DMS114 treated with DMSO at 0.1 percent for 48 hours (cell line): ENCODE measurements around the gene DUX4.
"Not testable (repeated sequence)": the region's sequence is repeated elsewhere in the genome, so short reads cannot be mapped to it uniquely, and the experiment has no call there.

Source experiments
- DNase-seq: peaks from one replicate; lab custom pipeline; 2025; ENCODE audit not compliant: unreplicated experiment; lab: John Stamatoyannopoulos, UW

Gene DUX4

DNA sequence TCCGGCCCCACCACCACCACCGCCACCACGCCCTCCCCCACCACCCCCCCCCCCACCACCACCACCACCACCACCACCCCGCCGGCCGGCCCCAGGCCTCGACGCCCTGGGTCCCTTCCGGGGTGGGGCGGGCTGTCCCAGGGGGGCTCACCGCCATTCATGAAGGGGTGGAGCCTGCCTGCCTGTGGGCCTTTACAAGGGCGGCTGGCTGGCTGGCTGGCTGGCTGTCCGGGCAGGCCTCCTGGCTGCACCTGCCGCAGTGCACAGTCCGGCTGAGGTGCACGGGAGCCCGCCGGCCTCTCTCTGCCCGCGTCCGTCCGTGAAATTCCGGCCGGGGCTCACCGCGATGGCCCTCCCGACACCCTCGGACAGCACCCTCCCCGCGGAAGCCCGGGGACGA lies at the start of gene DUX4:
TSS of gene DUX4 (plus strand) at position 347 of the 400 bp plus-strand sequence. CDS start at position 347, 0 bp downstream.
- not testable (repeated sequence) for DNase-seq

DNA sequence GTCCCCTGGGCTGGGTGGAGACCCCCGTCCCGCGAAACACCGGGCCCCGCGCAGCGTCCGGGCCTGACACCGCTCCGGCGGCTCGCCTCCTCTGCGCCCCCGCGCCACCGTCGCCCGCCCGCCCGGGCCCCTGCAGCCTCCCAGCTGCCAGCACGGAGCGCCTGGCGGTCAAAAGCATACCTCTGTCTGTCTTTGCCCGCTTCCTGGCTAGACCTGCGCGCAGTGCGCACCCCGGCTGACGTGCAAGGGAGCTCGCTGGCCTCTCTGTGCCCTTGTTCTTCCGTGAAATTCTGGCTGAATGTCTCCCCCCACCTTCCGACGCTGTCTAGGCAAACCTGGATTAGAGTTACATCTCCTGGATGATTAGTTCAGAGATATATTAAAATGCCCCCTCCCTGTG lies 1.9 kb downstream of the DUX4 start:
- DNase-seq: not testable (repeated sequence)

DNA sequence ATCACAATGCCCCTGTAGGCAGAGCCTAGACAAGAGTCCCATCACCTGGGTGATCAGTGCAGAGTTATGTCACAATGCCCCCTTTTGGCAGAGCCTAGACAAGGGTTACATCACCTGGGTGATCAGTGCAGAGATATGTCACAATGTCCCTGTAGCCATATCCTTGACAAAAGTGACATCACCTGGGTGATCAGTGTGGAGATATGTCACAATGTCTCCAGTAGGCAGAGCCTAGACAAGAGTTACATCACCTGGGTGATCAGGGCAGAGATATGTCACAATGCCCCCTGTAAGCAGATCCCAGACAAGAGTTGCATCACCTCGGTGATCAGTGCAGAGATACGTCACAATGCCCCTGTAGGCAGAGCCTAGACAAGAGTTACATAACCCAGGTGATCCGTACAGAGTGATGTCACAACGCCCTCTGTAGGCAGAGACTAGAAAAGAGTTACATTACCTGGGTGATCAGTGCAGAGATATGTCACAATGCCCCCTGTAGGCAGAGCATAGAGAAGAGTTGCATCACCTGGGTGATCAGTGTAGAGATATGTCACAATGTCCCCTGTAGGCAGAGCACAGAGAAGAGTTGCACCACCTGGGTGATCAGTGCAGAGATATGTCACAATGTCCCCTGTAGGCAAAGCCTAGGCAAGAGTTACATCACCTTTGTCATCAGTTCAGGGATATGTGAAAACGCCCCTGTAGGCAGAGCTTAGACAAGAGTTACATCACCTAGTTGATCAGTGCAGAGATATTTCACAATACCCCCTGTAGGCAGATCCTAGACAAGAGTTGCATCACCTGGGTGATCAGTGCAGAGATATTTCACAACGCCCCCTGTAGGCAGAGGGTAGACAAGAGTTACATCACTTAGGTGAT lies 4.4 kb downstream of the DUX4 start:
- DNase-seq: not testable (repeated sequence)

DNA sequence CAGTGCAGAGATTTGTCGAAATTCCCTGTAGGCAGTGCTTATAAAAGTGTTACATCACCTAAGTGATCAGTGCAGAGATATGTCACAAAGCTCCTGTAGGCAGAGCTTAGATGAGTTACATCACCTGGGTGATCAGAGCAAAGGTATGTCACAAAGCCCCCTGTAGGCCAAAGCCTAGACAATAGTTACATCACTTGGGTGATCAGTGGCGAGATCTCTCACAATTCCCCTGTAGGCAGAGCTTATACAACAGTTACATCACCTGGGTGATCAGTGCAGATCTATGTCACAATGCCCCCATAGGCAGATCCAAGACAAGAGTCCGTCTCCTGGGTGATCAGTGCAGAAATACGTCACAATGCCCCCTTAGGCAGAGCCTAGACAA lies 5.0 kb downstream of the DUX4 start:
- DNase-seq: not testable (repeated sequence)

DNA sequence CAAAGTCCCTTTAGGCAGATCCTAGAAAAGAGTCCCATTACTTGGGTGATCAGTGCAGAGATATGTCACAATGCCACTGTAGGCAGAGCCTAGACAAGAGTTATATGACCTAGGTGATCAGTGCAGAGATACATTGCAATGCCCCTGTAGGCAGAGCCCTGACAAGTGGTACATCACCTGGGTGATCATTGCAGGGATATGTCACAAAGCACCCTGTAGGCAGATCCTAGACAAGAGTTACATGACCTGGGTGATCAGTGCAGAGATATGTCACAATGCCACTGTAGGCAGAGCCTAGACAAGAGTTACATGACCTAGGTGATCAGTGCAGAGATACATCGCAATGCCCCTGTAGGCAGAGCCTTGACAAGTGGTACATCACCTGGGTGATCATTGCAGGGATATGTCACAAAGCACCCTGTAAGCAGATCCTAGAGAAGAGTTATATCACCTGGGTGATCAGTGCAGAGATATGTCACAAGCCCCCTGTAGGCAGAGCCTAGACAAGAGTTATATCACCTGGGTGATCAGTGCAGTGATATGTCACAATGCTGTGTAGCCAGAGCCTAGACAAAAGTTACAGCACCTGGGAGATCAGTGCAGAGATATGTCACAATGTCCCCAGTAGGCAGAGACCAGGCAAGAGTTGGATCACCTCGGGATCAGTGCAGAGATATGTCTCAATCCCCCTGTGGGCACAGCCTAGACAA lies 5.6 kb downstream of the DUX4 start:
- DNase-seq: not testable (repeated sequence)

DNA sequence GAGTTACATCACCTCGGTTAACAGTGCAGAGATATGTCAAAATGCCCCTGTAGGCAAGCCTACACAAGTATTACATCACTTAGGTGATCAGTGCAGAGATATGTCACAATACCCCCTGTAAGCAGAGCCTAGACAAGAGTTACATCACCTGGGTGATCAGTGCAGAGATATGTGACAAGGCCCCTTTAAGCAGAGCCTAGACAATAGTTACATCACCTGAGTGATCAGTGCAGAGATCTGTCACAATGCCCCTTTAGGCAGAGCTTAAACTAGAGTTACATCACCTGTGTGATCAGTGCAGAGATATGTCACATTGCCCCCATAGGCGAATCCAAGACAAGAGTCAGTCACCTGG lies 6.1 kb downstream of the DUX4 start:
- DNase-seq: not testable (repeated sequence)

DNA sequence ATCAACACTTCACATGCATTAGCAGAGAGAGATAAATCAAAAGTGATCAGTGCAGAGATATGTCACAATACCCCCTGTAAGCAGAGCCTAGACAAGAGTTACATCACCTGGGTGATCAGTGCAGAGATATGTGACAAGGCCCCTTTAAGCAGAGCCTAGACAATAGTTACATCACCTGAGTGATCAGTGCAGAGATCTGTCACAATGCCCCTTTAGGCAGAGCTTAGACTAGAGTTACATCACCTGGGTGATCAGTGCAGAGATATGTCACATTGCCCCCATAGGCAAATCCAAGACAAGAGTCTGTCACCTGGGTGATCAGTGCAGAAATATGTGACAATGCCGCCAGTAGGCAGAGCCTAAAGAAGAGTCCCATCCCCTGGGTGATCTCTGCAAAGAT lies 7.4 kb downstream of the DUX4 start:
- not testable (repeated sequence) for DNase-seq

DNA sequence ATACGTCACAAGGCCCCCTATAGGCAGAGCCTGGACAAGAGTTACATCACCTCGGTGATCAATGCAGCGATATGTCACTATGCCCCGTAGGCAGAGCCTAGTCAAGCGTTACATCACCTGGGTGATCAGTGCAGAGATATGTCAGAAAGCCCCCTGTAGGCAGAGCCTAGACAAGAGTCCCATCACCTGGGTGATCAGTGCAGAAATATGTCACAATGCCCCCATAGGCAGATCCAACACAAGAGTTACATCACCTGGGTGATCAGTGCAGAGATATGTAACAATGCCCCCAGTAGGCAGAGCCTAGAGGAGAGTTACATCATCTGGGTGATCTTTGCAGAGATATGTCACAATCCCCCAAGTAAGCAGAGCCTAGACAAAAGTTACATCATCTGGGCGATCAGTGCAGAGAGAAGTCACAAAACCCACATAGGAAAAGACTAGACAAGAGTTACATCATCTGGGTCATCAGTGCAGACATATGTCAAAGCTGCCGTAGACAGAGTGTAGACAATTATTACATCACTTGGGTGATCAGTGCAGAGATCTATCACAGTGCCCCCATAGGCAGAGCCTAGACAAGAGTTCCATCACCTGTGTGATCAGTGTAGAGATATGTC lies 8.0 kb downstream of the DUX4 start:
- not testable (repeated sequence) for DNase-seq

DNA sequence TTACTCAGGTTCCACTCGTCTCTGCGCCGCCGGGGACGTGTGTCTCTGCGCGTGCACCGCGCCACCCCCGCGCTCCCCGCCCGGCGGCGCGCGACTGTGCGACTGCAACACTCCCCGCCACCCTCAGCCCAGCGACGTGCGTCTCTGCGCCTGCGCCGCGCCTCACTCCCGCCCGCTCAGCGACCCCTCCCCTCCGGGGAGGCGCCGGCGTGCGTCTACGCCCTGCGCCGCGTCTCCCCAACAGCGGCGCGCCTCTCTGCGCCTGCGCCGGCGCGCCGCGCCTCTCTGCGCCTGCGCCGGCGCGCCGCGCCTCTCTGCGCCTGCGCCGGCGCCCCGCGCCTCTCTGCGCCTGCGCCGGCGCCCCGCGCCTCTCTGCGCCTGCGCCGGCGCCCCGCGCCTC lies 29.9 kb downstream of the DUX4 start:
- not testable (repeated sequence) for DNase-seq
